HFFc6 (cell line): ENCODE results near the gene DCDC2B. TPM values are rescaled to one million over a fixed set of nuclear protein-coding genes. Genes with fewer than 3 reads are reported as not detected.
A peak's percentile ranks its signal among the peaks of the same experiment; 100 is the strongest.

ENCODE experiments used
- DNase-seq: peaks from one replicate; pipeline ENCODE4 v3.0.0-alpha.2; 2018
- H3K27ac Mint-ChIP-seq: 2 replicates; pipeline ENCODE4 v1.8.0; 2020; ENCODE audit warnings: mild to moderate bottlenecking, mixed read lengths
- H3K27me3 Mint-ChIP-seq: 2 replicates; pipeline ENCODE4 v1.8.0; 2021; ENCODE audit warnings: mild to moderate bottlenecking, moderate library complexity, mixed read lengths; ENCODE audit not compliant: insufficient read depth
- H3K36me3 Mint-ChIP-seq: 2 replicates; pipeline ENCODE4 v1.8.0; 2021; ENCODE audit warnings: low read depth, mixed read lengths
- H3K4me1 Mint-ChIP-seq: 2 replicates; pipeline ENCODE4 v1.8.0; 2020; ENCODE audit warnings: low read depth, mixed read lengths
- H3K4me3 Mint-ChIP-seq: 2 replicates; pipeline ENCODE4 v1.8.0; 2020; ENCODE audit warnings: mild to moderate bottlenecking, moderate library complexity, mixed read lengths
- H3K9me3 Mint-ChIP-seq: 2 replicates; pipeline ENCODE4 v1.8.0; 2020; ENCODE audit warnings: mild to moderate bottlenecking, mixed read lengths
- CTCF ChIP-seq: fragments of 200-600 bp; sonication (generic); IDR thresholded peaks from 2 replicates; pipeline ENCODE4 v1.5.0; 2021; ENCODE audit warnings: antibody characterized with exemption, mild to moderate bottlenecking
- total RNA-seq, 6 experiments: library from RNA; stranded (reverse); fragmentation: NEBNext Ultra II Directional; extraction: Animal tissue kit (Norgen Biotek cat#: 25700); gene quantifications; 2 replicates in 1 of 6; 3 replicates in 5 of 6; pipeline ENCODE4 v1.2.3, GENCODE V29; 2021

Gene DCDC2B
- total RNA-seq, 6 experiments from 2014 or later, result not detected

- H3K36me3 Mint-ChIP-seq, result peaks cover 19% of the 10 kb centered on the region; the same call in 1 of the 2 replicates
- H3K4me1 Mint-ChIP-seq, result peaks cover 16% of the 10 kb centered on the region
- H3K27me3 Mint-ChIP-seq, result no peaks in the 10 kb centered on the region
- TF ChIP-seq CTCF, result peak; percentile 86
- H3K4me3 Mint-ChIP-seq, result no peak overlapping the region
- H3K9me3 Mint-ChIP-seq, result no peaks in the 10 kb centered on the region
- DNase-seq, result peak; percentile 49
- no peak overlapping the region for H3K27ac Mint-ChIP-seq
Measured at GRCh38 chr1:32215629-32216480, 7.0 kb downstream of the DCDC2B start.

GRCh38 chr1:32216566-32216965 is 7.7 kb downstream of the DCDC2B start:
- Mint-ChIP-seq H3K9me3 (no peaks in the 10 kb centered on the region), H3K36me3 (peaks cover 19% of the 10 kb centered on the region; the same call in 1 of the 2 replicates), H3K4me1 (peaks cover 23% of the 10 kb centered on the region), H3K4me3 (no peak overlapping the region), H3K27ac (no peak overlapping the region), H3K27me3 (no peaks in the 10 kb centered on the region; the same call in 1 of the 2 replicates)
- TF ChIP-seq CTCF, result no peak
- DNase-seq, result no peak

- H3K27ac Mint-ChIP-seq, result peak overlapping the region; percentile 66; the same call in 1 of the 2 replicates
- H3K4me1 Mint-ChIP-seq, result peaks cover 34% of the 10 kb centered on the region
- peaks cover 34% of the 10 kb centered on the region for H3K36me3 Mint-ChIP-seq
- peaks cover 2% of the 10 kb centered on the region for H3K27me3 Mint-ChIP-seq
- H3K4me3 Mint-ChIP-seq, result no peak overlapping the region; the same call in 1 of the 2 replicates
- DNase-seq, result no peak
- no peaks in the 10 kb centered on the region for H3K9me3 Mint-ChIP-seq
- TF ChIP-seq CTCF, result no peak
Measured at GRCh38 chr1:32219022-32219421, 10.1 kb downstream of the DCDC2B start.

- DNase-seq, result no peak
- peaks cover 39% of the 10 kb centered on the region for H3K36me3 Mint-ChIP-seq
- H3K4me3 Mint-ChIP-seq, result peak overlapping the region; percentile 97
- no peaks in the 10 kb centered on the region for H3K9me3 Mint-ChIP-seq
- H3K27ac Mint-ChIP-seq, result peak overlapping the region; percentile 98
- H3K27me3 Mint-ChIP-seq, result peaks cover 2% of the 10 kb centered on the region
- TF ChIP-seq CTCF, result no peak
- peaks cover 38% of the 10 kb centered on the region for H3K4me1 Mint-ChIP-seq
Measured at GRCh38 chr1:32220746-32221580, 12.1 kb downstream of the DCDC2B start.

- Mint-ChIP-seq H3K27ac (peak overlapping the region; percentile 98), H3K4me1 (peaks cover 38% of the 10 kb centered on the region), H3K27me3 (peaks cover 2% of the 10 kb centered on the region), H3K4me3 (peak overlapping the region; percentile 97), H3K36me3 (peaks cover 39% of the 10 kb centered on the region), H3K9me3 (no peaks in the 10 kb centered on the region)
- TF ChIP-seq CTCF, result no peak
- no peak for DNase-seq
Measured at GRCh38 chr1:32221581-32221979, 12.7 kb downstream of the DCDC2B start.
